HG03521 (cell line): Measurements from ENCODE around the gene KRTAP10-4.

Experiments used
- ATAC-seq: cut with Tn5 transposase; IDR thresholded peaks from one replicate; pipeline ENCODE4 v1.9.1; 2021; ENCODE audit warnings: mild to moderate bottlenecking, moderate library complexity; ENCODE audit not compliant: unreplicated experiment

Gene KRTAP10-4

DNA sequence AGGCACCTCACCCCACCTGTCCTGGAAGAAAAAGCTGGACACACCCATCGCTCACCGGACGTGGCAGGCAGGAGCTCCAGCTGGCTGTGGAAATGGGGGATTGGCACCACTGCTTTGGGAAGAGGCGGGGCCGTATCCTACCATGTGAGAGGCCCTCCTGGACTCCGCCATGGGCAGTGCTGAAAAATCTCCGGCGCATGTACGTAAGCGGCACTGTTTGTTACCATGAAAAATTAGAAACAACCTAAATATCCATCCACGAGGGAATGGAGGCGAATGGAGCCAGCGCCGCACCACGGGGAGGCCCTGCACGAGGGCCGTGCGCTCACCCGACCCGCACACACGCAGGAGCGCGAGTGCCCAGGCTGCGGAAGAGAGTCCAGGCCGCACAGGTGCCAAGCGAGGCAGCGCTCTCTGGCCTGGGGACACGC lies 41.4 kb downstream of the KRTAP10-4 start:
- ATAC-seq = no peak

DNA sequence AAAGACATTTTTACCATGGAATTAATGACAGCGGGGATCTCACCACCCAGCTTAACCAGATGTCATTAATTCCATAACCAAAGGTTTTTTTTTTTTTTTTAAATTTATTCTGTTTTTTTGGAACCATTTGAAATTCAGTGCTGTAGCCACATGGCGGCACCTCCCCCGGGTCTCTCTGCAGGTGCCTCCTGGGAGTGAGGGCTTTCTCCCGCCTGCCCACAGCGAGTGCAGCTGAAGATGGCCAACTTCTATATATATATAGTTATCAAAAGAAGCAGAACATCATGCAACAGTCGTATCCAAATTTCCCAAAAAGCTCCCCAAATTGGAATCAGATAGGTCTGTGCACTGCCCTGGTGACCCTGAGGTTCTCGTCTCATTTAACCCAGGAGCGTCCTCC lies 41.9 kb downstream of the KRTAP10-4 start:
- no peak for ATAC-seq

DNA sequence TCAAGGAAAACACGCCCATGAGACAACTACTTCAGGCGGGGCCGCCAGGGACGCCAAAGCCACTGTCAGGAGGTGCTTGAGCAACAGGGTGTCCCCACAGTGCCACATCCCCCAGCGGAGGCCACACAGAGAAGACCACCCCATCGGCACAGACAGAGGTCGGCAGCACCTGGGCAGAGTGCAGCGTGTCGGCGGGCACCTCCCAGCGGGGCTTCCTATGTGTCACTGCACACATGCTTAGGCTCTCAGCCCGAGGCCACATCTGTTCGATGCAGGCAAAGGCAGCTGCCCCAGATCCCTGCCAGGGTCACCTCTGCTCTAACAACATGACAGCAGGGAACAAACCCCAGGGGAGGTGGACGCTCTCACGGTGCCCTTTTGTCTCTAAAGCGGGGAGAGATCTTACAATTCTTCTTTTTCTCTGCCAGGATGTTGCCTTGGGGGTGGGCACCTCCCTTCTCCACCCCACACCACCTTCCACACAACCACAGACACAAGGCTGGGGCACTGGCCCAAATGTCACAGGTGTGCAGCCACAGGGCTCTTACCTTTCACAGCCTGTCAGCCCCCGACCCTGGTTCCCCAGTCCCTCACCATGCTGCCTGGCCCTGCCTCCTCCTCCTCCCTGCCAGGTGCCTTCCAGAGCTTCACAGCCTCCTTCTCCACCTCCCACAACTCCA lies 42.5 kb downstream of the KRTAP10-4 start:
- ATAC-seq = no peak

DNA sequence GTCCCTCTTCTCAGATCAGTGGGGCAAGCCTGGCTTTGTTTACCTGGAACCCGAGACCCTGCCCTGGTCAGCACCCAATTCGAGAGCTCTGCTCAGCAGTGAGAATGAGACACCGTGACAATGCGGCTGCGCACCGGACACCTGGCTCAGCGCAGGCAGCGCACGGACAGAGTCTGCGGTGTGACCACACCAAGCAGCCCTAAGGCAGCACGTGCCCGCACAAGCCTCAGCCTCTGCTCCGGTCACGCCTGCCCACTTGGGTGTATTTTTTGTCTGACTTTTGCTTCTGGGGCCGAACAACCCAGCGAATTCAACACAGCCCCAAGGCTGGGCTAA lies 43.0 kb downstream of the KRTAP10-4 start:
- no peak for ATAC-seq

DNA sequence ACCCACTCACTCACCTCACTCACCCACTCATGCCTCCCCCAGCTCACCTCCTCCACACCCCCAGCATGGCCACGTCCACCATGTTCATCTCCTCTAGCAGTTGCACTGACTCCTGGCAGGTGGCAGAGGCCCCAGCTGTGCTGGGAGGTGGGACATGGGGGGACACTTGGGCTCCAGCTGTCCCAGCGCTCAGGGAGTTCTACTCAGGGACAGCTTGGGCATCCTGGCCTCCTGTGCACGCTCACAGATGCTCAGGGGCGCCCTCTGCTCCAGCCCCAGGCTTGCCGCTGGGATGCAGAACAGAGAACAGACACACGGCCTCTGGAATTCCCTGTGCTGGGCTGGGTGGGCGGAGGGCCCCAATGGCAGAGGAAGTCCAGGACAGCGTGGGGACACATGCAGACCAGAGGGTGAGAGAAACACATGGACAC lies 43.6 kb downstream of the KRTAP10-4 start:
- ATAC-seq = no peak

DNA sequence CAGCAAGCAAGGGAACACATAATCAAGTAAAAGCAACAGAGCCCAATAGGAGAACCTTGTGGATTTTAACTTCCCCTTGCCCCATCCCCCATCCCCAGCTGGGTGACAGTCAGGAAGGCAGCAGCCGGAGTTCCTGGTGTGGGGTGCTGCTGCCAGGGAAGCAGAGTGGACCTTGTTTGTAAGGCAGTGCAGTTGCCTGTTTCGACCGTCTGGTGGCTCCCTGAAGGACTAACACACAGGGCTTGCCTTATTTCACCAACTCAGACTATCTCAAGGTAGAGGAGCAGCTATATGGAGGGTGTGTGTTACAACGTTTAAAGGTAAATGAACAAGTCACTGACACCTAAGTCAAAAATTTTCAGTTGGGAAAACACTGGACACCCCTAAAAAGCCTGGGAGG lies 45.0 kb downstream of the KRTAP10-4 start:
- no peak for ATAC-seq

DNA sequence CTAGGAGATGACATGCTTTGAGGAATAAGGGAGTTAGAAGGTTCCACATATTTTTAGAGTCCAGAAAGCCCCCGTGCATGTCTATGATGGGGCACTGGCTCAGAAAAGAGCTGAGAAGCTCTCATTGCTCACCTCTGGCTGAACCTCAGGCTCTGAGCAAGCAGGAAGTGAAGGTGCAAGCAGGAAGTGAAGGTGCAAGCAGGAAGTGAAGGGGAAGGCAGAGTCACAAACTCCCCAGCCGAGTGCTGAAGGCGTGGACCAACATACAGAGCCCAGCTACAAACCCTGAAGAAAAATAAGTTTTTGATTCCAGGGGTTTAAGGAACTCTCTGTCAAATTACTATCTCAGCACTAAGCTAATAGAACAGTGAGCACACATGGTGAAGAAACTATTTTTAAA lies 45.4 kb downstream of the KRTAP10-4 start:
- ATAC-seq = no peak

DNA sequence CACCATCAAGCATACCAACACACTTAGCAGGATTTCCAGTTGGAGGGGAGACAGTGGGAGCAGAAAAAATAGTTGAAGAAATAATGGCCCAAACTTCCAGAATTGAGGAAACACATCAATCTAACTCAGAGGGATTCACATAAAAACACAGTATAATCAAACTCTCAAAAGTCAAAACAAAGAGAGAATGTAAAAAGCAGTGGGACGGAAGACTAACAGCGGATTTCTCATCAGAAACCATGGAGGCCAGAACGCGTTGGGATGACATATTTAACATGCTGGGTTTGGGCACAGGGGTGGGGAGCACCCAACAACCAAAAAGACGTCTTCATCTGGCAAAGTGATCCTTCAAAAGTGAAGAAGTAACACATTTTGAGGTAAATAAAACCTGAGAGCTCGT lies 46.4 kb downstream of the KRTAP10-4 start:
- no peak for ATAC-seq

DNA sequence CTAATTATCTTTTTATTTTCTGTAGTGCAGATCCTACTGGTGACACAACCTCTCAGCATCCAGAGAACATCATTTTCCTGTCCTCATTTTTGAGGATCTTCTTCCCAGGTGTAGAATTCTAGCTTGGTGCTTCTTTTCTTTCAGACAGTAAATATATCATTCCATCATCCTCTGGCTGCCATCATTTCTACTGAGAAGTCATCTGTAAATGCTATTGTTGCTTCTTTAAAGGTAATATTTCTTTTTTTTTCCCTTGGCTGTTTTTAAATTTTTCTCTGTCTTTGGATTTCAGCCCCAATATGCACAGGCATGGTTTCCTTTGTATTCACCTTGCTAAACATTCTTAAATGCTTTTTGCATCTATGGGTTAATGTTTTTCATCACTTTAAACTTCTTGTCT lies 50.0 kb downstream of the KRTAP10-4 start:
- ATAC-seq = no peak
